Pons (tissue), 1 donor: ENCODE results near the gene MAPK10.

Experiments used
- DNase-seq: peaks from one replicate; pipeline ENCODE4 v3.0.0-alpha.2; 2016; ENCODE audit warnings: low spot score

MAPK10 gene

DNA sequence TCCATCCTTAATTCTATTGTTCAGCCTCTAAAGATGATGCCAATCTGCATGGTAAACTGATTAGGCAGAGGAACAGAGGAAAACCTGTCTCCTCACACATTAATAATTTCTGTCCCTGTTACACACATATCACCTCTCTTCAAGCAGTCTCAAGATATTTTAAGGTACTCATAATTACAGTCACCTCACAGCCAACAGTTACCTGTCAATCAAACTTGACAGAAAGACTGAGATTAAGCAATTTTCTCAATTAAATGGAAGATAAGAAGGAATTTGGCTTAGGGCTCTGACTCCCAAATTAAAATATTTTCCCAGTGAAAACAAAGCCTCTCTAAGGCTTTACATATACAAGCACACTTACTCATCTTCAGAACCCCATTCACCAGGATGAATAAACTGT, 85.2 kb downstream of the MAPK10 start:
- DNase-seq, result no peak

DNA sequence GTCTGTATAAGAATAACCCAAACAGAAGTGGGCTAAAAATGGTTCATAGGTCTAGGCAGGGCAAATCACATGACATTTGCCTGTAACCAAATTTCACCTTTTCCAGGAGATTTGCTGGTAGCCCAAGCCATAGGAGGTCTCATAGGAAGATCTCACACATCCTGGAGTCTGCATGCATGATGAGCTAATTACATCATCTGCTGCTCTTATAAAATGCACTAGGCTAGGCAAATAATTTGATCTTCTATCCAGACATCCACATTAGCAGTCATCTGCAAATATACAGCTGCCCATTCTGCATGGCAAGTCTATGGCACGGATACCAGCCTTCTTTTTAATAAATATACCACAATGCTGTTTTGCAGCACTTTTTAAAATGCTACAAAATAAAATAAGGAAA, 87.2 kb downstream of the MAPK10 start:
- no peak for DNase-seq

DNA sequence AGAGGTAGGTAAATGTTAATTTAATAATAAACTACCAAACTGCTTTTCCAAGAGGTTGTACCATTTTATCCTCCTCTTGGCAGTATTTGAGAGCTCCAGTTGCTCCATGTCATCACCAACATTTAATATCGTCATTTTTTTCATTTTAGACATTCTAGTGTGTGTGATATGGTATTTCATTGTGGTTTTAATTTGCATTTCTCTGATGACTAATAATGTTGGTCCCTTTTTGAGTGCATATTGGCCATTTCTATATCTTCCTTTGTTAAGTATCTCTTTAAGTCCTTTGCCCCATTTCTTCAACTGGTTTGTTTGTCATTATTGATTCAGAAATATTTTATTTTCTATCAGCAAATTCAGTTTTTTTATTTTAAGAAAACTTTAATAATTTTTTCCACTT, 88.8 kb downstream of the MAPK10 start:
- no peak for DNase-seq

DNA sequence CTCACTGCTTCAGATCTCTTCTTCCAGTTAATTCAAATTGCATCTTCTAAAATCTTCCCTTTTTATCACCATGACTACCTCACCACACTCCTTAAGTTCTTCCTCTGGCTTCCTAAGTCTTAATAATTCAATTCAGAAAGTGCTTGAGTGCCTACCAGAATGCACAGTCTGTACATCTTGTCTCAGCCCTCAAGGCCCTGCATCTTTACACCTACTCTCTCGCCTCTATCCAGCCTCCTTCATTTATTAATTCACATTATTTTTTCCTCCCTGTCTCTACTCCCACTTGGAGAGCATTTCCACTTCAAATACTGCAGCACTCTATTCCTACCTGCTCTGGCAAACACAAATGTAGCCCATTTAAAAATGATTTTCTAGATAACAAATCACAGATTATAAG, 90.5 kb downstream of the MAPK10 start:
- no peak for DNase-seq

DNA sequence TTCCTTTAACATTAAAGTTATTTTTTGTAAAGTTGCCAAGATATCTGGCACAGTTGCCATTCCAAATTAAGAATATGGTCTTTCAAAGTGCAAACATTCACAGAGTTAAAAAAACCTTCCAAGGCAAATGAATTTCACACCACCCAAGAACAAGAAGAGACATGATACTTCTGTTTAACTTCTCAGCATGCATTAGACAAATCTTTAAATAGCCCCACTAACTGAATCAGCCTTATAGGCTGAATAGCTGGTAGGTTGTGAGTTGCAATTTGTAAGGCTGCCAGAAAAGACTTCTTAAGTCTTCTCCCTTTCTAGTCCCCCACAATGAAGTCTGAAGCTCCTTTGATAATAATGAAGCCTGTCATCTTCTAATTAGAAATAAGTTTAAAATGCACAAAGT, 95.6 kb downstream of the MAPK10 start:
- no peak for DNase-seq

DNA sequence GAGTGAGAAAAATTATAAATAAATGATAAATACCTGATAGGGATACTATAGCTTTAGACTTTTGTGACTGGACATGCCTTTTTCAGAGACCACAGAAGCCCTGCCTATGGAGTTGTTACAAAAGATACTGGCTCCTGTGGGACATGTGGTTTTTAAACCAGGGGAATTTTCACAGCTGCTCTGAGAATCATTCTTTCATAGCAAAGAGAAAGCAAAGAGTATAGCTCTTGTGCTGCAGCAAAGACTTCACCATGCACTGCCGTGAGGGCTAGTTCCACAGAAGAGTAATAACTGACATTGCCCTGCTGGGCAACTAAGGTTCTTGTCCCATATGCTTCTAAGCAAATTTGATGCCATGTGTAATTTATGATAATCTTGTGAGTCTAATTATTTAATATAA, 98.2 kb downstream of the MAPK10 start:
- no peak for DNase-seq

DNA sequence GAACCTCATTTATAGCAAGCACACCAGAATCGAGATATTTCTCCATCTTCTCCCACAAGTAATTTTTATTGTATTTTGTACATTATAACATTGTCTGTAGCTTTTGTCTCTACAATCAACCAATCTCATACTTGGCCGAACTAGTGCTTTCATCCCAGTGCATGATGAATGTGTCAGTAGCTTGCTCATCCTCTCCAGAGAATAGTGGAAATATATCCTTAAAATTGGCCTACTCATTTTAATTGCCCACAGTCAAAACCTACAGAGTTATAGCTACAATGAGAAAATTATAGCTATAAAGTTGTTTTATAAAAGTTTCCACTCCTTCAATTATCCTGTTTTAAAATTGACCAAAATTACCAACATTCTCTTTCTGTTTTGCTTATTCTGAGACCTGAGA, 103.8 kb downstream of the MAPK10 start:
- DNase-seq, result no peak

DNA sequence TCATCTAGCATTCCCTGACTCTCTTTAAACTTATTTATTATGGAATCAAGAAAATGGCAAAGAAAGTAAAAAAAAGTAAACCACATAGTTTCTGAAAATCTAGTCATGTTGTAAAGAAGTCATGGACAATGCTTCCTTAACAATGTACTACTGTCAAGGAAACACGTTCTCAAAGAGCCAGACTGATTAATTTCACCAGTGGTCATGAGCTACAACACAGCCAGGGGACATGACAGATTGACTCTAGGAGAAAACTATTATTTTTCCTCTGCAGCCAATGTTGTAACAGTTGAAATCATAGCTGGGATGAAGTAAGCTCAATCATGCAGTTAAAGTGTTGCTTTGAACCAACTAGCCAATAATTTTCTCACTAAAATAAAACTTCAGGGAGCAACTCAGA, 109.2 kb downstream of the MAPK10 start:
- DNase-seq, result no peak

DNA sequence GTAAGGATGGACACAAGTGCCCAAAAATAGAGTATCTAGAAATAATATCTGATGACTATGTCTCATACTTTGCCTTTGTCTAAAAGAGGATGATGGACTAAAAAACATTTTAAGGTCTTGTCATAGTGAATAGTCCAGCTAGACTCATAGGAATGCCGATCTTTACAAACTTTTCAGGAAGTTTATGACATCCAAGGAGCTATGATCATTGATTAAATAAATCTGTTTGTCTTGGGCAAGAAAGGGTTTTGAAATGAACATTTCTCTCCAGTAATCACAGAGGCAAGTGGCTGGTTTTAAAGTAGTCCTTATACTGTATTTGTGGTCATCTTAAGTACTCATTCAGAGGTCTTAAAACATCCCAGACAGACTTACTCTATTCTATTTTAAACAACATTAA, 109.8 kb downstream of the MAPK10 start:
- DNase-seq, result no peak

DNA sequence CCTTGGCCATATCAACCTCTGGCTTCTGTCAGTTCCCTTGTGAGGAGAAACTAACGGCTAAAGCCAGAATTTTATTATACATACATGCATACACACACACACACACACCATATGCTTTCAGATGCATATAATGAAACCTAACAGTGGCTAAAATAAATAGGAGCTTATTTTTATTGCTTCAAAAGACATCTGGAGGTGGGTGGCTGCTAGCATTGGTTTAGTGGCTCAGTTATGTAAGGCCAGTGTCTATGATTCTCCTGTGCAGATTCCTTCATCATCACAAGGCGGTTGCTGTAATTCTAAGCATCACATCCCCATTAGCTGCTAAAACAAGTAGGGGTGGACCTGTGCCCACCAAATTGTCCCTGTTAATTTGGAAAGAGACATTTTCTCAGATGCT, 110.8 kb downstream of the MAPK10 start:
- no peak for DNase-seq

DNA sequence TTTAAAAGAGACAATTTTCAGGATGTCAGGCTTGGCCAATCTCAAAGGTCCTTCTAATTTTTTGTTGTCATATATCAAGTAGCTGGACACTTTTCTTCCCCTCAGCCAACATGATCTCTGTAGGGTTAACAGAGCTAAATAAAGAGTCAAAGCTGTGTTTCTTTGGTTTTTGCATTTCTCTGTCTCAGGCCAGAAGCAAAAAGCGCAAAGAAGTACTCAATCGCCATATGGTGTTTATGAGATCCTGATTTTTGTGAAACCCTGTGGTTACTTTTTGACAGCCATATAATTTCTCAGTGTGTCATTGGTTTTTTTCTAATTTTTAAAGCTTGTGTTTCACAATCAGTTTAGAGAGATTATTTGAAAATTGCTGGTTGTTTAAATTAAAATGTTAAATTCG, 111.9 kb downstream of the MAPK10 start:
- no peak for DNase-seq

DNA sequence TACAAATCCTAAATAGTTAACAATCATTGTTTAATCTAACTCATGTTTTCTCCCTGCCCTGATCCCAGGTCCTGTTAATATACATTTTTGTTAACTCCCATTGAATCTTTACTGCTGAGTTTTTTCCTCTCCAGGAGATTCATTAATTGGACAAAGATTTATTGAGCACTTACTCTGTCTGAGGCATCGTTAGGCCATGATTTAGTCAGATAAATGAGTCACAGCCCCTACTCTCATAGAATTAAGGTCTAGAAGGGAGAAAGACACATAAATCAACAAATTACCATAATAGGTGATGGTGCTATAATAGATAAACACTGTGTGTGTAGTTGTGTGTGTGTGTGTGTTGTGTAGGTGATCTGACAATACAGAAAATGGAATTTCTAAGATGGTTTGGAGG, 112.5 kb downstream of the MAPK10 start:
- no peak for DNase-seq

DNA sequence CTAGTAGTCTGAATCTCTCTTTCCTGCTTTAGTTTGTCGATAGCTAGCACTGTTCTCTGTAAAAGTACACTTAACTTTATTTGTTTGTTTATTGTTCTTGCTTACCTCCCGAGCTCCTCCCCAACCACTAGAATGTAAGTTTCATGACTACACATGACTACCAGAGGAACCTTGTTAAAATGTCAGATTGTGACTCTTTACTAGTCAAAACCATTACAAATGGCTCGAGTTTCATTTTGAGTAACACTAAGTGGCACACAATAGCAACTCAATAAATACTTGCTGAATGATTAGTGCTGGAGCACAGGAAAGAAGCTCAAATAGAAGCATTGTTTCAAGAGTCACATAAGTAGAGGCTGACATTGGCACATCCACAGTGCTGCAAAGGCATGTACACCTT, 116.1 kb downstream of the MAPK10 start:
- no peak for DNase-seq

DNA sequence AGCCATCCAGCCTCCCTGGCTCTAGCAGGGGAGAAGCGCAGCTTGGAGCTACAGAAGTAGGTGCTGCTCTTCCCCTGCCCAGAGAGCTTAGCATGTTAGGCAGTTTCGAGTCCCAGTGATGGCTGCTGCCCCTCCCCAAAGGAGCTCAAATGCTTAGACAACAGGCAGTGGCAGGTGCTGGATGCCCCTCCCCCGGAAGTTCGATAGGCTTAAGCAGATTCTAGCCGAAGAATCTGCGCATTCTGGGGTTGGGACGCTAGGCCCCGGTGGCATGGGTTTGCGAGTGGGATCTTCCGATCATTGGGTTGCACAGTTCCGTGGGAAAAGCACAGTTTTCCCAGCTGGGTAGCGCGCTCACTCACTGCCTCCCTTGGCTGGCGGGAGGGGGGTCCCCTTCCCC, 117.2 kb downstream of the MAPK10 start:
- DNase-seq, result no peak

DNA sequence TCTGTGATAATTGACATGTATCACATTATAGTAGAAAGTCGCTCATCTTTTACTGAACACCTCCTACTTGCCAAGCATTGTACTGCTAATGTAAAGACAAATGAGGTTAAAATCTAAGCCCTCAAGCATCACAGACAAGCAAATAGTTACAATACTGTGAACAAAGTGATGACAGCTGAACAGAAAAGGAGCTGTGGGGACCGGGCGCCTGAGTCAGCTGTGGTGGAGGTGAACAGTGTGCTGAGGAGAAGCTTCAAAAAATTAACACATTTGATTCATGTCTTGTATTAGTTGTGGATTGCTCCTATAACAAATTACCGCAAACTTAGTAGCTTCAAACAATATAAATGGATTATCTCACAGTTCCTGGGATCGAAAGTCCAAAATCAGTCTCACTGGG, 124.3 kb downstream of the MAPK10 start:
- DNase-seq, result no peak

DNA sequence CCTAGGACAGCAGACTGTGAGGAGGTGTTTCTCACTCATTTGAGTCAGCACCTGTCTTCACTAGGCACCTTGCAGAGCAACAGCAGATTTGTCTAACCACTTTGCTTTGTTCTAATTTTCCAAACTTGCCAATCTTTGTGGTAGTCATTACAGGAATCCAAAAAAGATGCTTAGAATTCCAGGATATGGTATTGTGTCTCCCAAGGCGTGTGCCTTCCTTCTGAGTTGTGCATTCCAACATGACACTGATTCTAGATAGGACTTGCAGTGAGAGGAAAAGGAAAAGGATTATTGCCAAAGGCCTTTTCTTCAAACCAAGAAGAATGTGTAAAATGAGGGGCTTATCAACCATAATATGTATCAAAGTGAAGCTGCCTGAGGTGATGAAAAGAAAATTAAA, 126.2 kb downstream of the MAPK10 start:
- no peak for DNase-seq

DNA sequence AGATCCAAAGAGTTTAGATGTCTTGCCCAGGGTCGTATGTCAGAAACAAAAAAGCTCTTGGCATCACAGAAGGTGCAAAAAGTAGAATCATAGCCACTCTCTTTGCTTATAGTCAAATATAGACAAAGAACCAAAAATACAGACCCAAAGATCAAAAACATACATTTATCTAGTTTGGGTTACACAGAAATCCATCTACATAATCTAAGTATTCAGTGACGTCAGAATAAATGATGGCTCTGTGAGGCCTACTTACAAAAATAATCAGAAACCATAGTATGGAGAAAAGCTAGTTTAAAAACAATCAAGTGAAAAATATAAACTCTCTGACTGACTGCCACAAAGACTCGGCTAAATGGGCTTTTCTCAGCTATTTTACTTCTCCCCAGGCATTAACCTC, 126.8 kb downstream of the MAPK10 start:
- DNase-seq, result no peak

DNA sequence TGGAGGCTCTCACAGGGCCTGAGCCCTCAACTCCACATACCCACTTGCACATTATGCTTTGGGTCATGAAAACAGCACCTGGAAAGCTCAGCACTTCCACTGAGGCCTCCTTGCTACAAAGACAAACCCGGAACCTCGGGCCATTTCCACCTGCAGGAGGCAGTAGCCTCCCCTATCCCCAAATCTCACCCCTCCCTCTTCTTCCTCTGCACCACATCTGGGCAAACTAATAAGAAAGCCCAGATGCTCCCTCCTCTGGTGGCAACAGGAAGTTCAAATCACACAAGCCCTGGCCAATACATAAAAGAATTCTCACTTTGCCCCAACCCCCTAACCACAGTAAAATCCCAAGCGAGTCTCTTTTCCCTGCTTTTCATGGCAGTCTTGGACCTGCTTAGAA, 136.4 kb downstream of the MAPK10 start:
- no peak for DNase-seq

DNA sequence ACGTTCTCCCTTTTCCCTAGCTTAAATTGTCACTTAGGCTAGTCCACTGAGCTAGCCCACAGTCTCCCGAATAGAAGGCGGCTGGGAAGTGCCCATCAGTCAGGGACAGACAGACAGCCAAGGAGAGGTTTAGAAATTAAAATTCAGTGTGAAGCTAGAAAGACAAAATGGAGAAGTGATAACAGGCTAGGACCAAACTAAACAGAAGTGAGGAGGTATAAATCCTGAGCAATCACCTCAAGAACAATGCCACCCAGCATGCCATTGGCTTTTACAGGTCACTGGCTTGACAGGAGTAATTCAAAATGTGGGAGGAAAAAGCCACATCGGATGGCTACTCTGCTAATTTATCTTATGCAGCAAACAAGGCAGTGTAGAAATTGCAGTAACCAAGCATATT, 138.9 kb downstream of the MAPK10 start:
- no peak for DNase-seq

DNA sequence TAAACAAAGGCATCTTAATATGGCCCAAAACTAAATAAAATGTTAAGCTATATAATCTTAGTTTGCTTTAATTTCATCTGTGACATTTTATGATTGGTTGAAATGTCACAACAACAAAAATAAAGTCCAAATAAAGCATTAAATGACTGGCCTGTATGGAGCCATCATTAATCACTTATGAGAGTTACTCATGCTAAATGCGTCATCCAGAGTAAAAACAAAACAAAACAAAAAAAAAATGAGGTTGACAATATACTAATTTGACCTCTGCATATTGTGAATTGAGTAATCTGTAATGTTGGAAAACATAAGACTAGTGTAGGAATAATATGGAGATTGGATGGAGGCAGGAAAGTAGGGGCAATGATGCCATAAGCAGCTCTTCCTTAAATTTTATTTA, 139.7 kb downstream of the MAPK10 start:
- DNase-seq, result no peak

DNA sequence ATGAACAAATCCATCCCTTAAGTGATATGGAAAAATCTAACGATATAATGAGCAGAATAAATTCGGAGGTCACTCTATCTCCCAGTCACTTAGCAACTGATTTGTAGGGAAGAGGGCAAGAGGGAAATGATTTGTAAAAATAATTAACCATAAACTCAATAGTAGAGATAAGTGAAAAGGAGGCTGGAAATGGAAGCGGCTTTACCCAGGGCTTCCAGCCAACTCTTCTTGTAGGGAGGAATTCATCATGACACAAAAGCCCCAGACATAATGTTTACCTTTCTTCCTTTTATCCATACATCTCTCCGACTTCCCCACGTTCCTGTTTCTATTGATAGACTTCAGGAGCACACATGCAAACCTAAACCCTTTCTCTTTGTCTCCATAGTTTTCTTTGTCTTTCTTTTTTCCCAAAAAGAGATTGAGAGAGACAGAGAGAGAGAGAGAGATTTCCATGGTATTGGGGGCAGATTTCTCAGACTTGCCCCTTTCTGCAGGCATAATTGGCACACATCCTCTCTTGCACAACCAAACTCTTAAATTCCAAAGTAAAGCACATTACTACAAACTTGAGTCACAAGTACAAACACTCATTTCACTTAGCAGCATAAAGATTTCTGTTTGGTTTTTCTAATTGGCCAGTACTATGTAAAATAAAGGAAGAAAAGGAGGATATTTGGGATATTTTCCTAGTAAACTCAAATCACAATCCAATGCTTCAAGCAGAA, 140.9 kb downstream of the MAPK10 start:
- no peak for DNase-seq

DNA sequence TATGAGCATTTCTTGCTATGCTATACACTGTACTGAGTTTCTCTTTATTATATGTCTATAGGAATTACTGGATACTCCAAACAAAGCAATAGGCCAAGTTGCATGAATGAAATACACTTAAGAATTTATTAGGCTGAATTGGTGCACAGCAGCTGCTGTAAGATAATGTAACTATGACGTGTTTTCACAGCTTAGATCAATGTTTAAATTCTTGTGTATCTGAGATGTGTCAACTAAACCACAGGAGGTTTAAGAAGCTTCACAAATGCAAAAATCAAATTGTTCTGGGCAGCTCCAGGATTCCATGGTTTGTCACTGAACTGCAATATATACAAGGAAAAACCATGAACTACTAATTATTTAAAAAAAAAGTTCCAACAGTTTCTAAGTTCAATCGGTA, 156.7 kb downstream of the MAPK10 start:
- DNase-seq, result no peak

DNA sequence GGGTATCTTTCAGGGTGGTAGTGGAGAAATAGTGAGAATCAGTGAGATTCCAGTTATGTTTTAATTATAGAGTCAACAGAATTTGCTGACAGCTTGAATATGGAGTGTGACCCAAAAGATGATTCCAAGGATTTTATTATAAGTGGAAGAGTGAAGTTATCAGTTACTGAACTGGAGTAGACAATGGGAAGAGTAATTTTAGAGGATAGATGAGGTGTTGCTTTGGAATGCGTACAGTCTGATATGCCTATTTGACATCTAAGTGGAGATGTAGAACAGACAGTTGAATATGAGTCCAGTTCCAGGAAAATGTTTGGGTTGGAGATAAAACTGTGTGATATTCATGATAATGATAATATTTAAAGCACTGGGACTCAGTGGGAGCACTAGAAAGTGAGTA, 174.2 kb downstream of the MAPK10 start:
- no peak for DNase-seq

DNA sequence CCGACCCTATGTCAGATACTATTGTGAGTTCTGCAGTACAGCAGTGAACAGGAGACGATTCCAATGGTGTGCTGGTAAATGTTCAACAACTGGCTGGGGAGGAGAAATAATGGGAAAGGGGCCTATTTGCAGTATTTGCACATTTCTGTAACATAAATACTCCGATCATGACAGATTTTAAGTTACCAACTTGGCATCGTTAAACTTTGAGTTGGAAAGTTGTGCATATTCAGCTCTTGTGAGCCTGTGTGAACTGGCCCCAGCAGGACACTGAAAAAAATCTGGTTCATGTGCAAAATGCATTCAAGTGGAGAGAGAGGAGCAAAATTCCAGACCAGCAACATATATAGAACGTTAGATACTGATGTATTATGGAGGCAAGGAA, 175.0 kb downstream of the MAPK10 start:
- no peak for DNase-seq
